Measurements from ENCODE around the gene DFFA.
"Not testable (repeated sequence)": the region's sequence is repeated elsewhere in the genome, so short reads cannot be mapped to it uniquely, and the experiment has no call there.

The DFFA gene

DNA sequence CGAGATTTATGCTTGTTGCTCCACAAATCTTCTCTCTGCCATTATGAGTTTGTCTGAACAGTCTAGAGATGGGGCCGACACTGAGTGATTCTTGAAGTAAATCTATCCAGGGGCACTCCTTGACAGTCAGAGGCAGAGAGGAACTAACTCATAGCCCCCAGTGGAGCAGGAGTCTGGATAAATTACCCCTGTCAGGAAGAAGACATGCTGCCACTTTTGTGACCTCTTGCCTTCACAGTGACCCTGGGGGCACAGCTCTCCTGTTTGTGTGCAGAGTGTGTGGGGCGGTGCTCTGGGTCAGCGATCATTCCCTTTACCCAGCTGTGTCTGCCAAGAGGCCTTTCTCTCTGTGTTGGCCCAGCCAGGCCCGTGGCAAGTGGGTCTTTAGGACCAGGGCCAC lies 31.9 kb upstream of the DFFA start:
- no peak for DNase-seq

DNA sequence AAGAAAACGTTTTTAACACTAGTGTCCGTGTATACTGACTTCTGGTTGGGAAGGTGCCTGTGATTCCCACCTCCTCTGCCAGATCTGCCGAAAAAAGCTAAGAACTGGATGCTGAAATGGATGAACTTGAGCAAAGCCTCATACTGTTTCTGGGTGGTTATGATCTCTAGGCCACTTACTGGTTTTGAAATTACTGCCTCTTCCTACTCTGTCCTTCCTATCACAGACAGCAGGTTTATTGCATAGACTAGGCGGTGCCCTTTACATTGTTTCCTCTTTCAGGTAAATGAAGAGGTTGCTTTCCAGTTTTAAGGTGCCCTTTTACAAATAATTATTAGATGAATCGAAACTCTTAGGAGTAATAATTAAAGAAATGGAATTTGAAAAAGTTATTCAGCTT lies 29.9 kb upstream of the DFFA start:
- DNase-seq = no peak

DNA sequence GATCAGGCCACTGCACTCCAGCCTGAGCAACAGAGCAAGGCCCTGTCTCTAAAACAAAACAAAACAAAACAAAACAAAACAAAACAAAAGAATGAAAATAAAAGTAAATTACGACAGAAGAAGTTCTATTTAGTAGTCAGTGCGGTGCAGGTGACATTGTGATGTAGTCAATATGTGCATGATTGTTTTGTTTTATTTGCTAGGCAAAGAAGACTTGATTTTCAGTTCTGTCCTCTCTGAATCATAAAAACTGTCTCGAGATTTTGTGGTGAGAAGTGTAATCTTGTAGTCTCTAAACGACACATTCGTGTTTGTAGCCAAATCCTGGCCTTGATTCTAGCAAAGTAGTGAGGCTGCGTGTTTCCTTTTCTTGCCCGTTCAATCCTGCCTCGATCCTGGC lies 25.9 kb upstream of the DFFA start:
- no peak for DNase-seq

DNA sequence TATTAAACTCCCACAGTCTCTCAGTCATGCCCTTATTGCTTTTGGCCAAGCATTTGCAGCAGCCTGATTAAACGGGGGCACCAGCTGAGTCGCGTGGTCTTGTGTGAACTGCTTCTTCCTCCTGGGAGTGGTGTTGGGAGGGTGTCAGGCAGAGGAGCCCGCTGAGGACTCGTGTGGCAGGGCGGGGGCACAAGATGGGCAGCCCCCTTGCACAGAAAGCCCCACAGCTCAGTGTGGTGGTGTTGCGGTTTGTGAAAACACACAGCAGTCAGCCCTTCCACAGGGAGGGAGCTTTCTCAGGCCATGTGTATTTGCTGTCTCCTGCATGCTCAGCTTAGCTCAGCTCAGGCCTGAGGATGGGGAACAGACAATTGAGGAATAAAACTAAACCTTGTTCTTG lies 24.8 kb upstream of the DFFA start:
- no peak for DNase-seq

DNA sequence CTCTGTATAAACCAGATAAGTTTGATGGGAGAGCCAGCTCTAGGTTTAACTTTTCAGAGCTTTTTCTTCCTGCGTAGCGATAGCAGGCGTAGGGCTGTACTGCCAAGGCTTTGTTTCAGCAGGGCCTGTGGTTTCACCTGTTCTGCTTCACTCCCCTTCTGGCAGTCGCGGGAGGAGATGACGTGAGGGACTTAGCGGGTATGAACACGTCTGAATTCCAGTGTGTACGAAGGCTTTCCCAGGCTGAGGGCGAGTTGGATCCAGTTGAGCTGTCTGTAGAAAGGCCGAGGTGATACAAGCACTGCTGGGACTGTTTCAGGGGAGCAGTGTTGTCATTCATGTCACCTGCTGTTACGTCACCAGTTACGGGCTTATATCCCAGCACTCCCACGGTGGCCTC lies 23.6 kb upstream of the DFFA start:
- no peak for DNase-seq

DNA sequence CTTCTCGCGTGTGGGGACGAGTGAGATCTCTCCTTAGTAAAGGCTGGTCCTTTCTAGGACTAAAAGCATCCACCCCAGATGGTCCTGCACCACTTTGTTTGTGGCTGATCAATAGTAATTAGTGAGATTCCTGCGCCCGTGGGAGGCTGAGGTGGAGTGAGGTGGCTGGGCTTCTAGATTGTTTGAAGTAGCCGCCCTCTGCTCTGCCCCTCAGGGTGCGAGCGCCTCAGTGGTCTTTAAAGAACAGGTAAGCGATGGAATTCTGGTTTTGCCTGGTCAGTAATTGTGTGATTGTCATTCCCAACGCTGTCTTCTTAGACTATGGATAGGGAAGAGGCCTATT lies 23.1 kb upstream of the DFFA start:
- no peak for DNase-seq

DNA sequence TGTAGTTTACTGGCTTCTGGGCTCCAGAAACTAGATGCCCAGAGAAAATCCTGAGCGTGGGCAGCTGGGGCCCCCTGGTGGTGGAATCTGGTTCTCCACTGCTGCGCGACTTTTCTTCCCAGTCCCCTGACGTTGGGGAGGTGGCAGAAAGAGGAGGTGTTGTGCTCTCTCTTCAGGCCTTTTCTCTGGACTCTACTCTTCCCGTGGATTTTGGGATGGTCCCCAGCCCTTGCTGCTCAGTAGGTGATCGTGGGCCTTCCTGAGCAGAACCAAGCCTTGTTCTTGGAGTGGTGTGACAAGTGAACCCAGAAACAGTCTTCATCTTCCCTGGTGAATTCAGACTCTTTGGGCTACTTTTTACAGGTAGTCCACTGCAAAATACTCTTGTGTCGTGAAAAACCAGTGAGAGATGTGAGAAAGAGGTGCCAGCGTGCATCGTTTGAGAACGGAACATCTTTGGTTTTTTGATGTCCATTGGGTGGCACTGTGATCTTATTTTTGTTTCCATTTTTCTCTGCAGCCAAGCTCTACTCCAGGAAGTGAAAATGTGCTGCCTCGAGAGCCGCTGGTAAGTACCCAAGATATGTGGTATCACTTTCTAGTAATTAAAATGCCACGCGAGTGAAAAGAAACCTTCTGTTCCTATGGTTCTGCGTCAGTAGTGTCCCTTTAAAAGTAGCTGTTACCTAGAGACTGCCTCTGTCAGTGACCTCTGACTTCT lies 22.6 kb upstream of the DFFA start:
- DNase-seq = peak; percentile 85 to 89

DNA sequence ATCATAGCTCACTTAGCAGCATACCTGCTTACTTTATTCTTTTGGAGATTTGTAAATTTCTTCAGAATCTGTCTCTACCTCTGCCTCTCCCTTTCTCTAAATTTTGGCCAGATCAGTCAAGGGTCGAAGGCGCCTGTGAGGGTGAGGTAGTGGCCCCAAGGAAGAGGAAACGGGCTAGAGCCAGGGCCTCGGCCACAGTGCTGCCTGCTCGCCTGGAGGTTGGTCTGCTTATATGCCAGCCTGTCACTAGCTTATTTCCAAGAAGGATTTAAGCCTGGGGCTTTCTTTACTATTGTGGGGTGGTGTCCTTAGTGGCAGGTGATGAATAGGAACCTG lies 22.1 kb upstream of the DFFA start:
- no peak for DNase-seq

DNA sequence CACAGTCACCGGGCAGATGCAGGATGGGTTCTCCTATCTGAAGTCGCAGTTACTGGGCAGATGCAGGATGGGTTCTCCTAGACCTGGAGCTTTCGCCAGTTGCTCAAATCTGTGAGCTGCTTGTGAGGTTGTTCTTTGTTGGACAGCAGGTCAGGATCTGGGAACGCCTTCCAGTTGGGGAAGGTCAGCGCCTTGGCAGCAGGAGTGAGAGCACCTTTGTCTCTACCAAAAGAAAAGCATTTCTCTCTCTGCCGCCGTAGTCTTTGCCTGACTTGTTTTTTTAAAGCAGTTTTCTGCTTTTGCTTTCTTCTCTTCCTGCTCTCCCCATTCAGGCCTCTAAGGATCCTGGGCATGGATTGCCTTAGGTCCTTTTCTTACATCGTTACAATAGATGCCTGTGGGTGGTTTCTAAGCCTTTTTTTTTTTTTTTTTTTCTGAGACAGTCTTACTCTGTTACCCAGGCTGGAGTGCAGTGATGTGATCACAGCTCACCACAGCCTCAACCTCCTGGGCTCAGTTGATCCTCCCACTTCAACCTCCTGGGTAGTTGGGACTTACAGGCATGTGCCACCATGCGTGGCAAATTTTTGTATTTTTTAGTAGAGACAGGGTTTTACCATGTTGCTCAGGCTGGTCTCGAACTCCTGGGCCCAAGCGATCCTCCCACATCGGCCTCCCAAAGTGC lies 18.1 kb upstream of the DFFA start:
- no peak for DNase-seq

DNA sequence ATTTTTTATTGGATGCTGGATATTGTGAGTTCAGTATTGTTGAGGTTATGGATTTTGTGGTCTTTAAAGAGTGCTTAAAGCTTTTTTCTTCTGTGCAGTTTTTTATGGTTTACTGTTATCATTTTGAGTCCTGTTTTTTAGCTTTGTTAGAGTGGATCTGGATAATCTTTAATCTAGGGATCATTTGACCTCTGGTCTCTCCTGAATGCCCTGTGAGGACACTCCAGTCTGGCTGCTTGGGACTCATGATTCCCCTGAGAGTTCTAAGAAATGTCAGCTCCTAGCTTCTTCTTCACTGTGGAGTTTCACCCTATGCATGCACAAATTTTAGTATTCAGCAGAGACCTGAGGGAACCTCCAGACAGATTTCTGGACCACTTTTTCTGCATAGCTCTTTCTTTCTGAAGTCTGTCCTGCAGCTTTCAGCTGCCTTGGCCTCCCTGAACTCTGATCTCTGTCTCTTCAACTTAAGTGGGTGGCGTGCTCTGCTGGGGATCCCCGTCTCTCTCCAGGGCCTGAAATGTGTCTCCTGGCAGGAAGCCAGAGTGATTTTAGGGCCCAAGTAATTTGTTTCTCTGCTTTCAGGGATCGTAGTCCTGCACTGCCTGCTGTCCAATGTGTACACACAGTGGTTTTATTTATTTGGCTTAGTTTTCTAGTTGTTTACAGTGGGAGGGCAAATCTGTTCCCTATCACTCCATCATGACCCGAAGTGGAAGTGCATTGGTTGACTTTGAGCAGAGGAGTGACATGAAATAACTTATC lies 17.1 kb upstream of the DFFA start:
- no peak for DNase-seq

DNA sequence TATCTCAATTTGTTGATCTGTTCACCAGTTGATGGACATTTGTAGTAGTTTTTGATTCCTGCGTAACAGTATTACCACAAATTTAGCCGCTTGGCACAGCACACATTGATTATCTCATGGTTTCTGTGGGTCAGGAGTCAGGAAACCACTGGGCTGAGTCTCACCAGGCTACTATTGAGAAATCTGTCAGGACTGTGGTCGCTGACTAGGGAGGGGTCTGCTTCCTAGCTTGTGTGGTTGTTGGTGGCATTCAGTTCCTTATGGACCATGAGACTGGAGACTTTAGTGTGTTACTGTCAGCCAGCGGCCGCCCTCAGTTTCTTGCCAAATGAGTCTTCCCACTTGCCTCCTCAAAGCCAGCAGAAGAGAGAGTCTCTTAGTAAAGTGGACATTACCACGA lies 12.2 kb upstream of the DFFA start:
- no peak for DNase-seq

DNA sequence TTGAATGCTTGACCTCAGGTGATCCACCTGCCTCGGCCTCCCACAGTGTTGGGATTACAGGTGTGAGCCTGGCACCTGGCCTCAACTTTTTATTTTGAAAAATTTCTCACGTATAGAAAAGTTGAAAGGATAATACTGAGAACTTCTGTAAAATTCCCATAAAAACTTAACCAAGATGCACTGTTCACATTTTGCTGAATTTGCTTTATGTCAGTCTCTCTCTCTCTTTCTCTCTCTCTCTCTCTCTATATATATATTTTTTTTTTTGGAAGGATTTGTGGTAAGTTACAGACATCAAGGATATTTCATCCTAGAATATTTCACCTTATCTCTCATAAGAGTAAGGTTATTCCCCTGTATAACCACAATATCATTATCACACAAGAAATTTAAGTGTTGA lies 8.3 kb upstream of the DFFA start:
- no peak for DNase-seq

DNA sequence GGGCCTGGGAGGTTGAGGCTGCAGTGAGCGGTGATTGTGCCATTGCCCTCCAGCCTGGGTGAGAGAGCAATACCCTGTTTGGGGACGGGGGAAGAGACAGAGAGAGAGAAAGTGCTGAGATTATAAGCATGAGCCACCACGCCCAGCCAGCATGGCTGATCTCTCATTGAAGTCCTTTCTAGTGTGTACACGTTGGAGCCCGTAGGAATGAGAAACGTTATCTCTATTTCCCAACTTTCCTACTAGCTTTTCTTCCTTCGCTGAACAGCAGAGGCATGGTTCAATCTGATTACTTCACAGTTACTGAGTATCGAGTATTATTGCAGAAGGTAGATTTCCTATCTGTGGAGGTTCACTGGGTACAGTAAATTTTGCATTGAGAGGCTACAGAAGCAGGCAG lies 7.0 kb upstream of the DFFA start:
- no peak for DNase-seq

DNA sequence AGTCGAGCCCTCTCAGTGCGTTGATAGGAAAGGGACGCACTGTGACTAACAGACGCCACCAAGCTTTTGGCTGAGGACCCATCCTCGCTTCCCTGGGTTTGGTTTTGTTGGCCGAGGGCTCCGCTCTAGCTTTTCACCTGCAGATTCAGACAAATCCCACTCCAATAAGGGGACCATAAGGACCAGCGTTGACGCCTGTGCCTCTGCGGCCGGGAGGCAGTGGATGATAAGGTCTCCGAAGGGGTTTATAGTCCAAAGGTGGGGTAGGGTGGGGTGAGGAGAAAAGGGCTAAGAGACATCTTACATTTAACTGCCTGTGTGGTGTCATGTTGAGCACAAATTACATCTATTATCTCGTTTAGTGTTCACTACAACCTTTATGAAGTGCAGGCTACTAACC lies 3.2 kb upstream of the DFFA start:
- DNase-seq = no peak

DNA sequence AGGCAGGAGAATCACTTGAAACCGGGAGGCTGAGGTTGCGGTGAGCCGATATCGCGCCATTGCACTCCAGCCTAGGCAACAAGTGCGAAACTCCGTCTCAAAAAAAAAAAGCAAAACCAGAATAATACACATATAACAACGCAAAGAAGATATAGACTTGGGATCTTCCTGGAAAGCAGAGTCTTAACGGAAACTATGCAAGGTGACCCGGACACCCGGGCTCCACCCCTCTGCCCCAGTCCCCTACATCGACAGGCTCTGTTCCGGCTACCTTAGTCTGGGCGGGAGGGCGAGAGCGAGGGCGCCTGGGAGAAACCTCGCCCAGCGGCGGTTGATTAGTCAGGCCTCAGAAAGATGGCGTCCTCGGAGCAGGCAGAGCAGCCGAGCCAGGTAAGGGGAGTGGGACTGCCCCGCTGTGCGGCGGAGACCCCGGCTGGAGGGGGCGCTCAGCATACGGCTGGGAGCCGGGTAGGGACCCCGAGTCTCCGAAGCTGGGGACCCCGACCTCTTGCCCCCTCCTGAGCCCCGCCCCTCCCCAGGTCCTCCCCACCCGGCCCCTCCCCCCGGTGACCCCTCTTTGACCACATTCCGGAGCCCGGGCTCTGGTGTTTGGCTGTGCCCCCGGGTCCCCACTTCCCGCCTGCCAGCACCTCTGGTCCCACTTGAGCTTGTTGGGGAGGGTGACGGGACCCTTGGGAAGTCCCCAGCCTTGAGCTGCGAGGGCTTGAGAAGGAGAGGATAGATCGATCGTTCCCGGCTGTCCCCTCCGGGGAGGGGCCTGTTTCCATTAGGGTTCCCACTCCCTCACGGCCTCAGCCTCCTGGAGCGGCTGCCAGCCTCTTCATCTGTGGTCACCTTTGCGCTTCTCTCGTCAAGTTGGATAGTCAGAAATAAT lies 2.5 kb upstream of the DFFA start, which contains the start of gene PEX14:
Gene PEX14, plus strand, starts transcription at position 338 of the 895 bp plus-strand sequence. Its CDS starts 17 bp downstream, at position 355.
- DNase-seq = peak; percentile 82 to 84

DNA sequence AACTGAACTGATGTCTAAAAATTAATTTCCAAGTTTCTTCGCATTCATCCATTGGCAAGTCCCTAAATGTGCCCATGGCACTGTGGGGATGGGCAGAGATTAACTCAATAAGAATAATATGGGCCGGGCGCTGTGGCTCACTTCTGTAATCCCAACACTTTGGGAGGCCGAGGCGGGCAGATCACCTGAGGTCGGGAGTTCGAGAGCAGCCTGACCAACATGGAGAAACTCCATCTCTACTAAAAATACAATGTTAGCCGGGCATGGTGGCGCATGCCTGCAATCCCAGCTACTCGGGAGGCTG lies 1.9 kb upstream of the DFFA start:
- DNase-seq = not testable (repeated sequence)

DNA sequence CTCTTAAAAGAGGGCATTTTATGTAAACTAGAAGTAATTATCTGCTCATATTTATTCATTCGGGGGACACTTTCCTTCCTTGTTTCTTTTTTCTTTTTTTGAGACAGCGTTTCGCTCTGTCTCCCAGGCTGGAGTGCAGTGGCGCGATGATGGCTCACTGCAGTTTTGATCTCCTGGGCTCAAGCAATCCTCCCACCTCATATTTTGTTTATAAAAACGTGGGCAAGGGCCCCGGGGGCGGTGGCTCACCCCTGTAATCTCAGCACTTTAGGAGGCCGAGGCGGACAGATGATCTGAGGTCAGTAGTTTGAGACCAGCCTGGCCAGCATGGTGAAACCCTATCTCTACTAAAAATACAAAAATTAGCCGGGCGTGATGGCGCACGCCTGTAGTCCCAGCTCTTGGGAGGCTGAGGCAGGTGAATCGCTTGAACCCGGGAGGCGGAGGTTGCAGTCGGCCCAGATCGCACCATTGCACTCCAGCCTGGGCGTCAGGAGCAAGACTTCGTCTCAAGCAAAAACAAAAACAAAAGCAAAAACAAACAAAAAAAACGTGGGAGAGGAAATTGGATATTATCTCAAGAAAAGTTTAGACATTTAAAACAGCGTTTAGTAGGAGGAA lies 926 bp upstream of the DFFA start:
- no peak for DNase-seq

DNA sequence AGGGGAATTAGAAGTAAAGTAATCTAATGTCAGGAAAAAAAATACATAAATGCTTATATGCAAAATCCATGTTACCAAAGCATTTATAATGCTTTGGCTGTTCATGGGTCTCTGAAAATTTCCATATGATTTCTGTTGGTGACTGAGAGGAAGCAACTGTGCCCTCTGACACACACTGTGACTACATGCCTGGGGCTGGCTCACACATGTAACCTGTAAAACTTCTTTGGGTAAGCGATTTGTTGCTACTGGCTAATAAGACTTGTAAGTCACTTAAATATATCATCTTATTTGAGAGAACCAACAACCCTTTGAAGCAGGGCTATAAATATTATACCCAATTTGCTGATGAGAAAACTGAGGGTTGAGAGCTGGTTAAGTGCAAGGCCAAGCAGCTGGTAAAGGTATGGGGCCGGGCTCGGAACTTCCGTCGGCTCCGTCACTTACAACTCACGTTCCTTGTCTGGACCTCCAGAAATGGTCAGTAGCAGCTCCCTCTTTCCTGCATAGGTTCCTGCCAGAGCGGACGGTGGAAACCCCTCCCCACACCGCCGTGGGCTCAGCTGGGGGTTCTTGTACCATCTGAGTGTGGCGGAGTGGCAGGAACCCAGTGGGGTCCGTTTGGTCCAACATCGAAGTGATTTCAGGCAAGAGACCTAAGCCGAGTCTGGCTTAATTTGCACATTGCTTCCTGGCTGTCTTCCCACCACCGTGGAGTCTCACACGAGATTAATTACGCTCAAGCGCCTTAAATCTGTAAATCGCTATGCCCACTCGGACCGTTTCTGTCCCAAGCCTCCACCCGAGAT lies 714 bp downstream of the DFFA start:
- no peak for DNase-seq

DNA sequence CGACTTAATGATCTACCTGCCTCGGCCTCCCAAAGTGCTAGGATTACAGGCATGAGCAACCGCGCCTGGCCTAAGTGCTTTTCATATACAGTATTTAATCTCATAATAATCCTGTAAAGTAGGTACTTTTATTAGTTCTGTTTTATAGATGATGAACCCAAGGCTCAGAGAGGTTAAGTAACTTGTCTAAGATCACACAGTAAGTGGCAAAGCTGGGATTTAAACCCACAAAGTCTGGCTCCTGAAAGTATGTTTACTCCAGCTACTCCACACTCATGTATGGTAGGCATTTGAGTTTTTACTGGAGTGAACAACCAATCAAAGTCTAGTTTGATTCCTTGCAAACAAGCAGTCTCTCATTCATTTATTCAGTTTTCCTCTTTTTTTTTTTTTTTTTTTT lies 2.3 kb downstream of the DFFA start:
- DNase-seq = no peak

DNA sequence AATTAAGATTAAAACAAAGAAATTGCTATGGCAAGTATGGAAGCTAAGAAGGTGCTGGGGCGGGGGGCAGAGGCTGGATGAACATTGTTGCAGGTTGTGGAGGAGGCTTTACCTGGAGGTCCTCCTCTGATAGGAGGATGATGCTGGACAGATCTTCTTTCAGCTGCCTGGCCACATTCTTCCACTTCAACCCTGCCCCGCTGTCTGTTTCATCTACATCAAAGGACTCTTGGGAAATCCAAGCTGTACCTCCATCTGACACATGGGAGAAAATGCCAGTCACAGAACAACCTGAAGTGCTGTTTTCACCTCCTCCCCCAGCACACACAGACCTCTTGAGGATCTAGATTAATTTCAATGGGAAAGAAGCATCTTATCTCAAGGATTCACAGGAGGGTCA lies 5.3 kb downstream of the DFFA start:
- DNase-seq = no peak

DNA sequence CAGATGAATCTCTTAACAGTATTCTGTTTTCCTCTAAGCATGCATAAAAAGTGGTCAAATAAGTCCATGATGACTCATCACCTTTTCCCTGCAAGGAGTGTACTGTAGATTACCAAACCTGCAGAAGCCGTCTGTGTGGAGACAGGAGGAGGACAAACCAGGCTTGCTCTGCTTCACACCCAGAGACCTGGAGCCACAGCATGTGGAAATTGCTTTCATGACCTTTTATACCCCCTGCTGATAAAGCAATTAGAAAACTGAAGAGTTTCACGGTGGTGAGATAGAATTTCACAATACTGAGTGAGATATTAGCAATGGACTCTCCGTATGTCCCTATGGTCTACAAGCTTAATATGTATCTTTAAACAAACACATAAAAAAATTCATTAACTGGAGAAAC lies 13.1 kb downstream of the DFFA start:
- no peak for DNase-seq

DNA sequence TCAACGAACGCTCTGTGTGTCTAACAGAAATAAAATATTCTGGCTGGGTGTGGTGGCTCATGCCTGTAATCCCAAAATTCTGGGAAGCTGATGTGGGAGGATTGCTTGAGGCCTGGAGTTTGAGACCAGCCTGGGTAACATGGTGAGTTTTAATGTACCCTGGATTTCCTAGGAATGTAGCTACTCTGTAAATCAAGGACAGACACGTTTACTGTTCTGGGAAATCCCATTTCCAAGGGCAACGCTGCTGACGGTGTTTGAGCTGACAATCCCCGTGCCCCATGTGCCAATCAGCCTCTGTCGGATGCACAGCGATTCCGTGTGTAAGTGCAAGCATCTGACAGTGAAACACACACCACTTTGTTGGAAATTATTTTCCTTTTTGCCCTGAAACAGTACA lies 14.5 kb downstream of the DFFA start:
- DNase-seq = no peak
